NCI-H2107 treated with DMSO at 0.1 percent for 48 hours (cell line): ENCODE results near the gene RUBCN.

ENCODE experiments used
- DNase-seq: peaks from one replicate; lab custom pipeline; 2025; ENCODE audit not compliant: unreplicated experiment; lab: John Stamatoyannopoulos, UW

Gene RUBCN

DNA sequence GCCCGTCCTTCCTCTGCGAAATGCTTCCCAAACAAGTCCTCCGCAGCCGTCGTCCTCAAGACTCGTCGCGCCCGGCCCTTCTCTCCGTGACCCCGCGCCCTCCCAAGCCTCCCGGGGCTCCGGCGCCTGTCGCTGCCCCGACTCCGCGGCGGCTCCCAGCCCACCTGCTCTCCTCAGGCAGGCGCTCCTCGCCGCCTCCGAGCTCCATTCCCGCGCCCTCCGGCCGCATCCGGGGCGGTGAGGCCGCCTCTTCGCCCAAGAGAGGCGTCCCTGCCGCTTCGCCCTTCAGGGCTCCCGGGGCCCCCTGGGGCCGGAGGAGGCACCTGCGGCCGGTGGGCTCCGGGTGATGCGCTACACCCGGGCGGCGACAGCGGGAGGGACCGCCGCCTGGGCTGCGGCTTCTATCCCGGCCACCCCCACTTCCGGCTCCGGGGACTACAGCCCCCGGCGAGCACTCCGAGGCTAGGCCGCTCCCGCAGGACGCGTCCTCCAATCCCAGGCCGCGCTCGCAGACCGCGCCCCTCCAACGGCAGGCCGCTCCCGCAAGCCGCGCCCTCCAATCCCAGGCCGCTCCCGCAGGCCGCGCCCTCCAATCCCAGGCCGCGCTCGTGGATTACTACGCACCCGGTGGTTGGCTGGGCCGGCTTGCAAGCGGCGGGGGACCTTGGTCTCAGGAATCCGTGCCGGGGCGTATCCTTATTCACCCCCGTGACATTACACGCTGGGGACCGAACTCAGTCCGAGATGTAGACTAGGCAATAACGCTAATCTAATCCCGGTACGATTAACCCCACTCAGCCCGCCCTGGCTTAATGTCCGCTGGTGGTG is at the start of gene RUBCN:
Gene RUBCN (minus strand): TSS at position 414 of the 828 bp plus-strand sequence. CDS start 185 bp downstream, at position 229.
- DNase-seq: peak; percentile 96

DNA sequence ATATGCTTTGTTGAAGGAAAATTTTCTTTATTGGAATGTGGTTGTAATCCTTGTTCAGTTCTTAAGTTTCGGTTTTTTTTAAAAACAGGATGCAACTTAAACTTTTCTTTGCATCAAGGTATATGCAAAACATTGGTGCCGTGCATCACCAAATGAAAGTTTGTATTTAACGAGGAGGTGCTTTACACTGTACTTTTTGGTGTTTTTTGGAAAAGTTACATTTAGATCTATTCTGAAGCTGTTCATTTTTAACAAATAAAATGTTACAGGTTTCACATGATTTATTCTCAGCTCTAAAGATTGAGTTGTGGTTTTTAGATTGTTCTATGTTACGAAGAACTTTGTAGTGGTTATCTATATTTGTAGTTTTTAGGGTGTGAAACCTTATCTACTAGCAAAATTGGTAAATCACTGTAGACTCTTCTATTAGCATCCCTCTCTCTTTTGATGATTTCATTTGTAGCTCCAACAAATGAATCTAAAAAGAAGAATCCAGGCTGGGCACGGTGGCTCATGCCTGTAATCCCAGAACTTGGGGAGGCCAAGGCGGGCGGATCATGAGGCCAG is 47.4 kb upstream of the RUBCN start:
- DNase-seq: no peak

DNA sequence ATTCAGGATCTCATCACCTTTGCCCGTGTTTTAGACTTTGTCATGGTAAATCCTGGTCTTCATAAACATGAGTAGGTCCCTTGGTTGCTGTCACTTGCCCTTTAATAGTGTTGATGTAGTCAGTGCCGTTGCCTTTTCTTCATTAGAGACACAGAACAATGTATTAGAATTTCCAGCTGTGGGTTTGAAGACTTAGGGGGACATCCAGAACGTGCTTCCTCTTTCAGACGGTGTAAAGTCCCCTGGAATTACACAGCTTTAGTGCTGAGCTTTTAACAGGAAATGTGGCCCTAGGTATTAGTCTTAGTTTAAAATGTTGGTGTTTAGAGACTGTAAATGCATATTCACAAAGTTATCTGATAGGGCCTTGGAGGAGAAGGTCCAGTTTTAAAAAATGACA is 45.5 kb upstream of the RUBCN start:
- no peak for DNase-seq

DNA sequence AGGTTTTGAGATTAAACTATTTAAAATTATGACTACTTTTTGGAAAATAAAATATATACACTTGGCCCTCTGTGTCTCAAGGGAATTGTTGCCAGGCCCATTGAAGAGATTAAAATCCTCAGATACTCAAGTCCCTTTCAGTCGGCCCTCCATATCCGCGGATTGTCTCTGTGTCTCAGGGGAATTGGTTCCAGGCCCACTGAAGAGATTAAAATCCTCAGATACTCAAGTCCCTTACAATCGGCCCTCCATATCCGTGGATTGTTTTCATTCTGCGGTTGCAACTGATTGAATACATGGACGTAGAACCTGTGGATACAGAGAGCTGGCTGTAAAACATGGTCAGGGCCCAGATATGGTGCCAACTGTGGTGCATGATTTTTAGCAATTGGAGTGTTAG is 38.6 kb upstream of the RUBCN start:
- peak; percentile 82 for DNase-seq

DNA sequence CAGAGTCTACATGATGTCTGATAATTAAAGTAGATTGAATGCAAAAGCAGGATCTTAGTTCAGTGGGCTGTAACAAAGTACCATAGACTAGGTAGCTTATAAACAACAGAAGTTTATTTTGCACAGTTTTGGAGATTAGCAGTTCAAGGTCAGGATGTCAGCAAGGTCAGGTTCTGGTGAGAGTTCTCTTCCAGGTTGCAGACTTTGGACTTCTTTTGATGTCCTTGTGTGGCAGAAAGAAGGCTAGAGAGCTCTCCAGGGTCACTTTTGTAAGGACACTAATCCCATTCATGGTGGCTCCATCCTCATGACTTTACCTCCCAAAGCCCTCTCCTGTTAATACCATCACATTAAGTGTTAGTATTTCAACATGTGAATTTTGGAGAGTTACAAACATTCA is 25.1 kb upstream of the RUBCN start:
- no peak for DNase-seq

DNA sequence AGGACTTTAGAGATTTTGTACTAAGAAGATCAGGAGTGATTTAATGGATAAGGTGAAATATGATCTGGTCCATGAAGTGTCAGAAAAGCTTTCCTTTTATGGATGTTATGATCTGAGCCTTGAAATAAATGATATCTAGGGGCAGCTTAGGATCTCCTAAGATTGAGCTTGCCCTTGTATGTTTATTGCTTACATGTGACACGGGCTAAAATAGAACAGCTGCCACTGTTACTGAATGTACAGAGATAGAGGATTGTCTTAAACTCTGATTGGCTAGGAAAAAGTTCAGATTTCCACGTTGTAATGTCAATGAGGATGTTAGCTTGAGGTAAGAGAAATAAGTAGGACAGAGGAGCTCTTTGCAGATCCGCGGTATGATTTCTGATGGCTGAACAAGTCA is 21.8 kb upstream of the RUBCN start:
- no peak for DNase-seq

DNA sequence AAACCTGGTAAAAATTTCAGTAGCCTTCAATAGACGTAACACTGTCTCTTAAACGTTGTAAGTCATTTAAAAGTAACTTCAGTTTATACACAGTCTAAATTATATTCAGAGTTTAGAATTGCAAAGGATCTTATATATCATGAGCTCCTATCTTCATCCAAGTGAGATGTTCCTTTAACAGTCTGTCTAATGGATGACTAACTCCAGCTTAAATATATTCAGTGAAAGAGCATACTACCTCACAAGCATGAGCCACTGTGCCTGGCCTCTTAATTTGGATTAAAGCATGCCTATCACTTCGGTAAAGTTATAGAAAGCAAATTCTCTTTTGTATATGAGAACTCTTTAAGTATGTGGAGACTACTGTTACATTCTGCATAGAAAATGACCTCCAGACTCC is 20.0 kb upstream of the RUBCN start:
- DNase-seq: no peak

DNA sequence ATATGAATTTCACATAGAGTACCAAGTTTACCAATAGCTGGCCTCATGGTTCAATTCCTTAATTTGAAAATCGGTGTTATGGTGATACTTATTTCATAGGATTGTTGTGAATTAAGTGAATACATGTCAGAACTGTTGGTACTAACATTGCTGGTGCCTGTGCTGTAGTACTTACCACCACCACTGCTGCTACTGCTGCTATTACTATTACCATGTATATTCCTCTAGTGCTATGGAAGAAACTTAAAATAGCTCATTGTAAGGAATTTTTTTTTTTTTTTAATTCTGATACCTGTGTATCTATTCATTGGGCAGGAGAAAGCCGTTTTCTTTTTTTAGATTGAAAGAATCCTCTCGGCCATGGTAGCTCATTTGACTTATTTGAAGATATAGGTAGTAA is 16.6 kb upstream of the RUBCN start:
- no peak for DNase-seq

DNA sequence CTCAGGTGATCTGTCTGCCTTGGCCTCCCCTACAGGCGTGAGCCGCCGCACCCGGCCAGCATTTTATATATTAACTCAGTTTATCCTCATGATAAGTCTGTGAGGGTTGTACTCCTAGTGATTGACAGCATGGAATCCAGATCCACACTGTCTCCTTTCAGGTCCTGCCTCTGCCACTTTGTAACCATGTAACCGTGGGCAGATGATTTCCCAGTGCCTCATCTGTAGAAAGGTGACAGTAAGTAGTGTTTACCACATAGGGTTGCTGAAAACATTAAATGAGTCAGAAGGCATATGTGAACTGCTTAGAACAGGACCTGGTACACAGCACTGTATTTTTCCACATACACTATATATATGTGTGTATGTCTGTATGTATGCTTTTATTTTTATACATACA is 15.4 kb upstream of the RUBCN start:
- no peak for DNase-seq

DNA sequence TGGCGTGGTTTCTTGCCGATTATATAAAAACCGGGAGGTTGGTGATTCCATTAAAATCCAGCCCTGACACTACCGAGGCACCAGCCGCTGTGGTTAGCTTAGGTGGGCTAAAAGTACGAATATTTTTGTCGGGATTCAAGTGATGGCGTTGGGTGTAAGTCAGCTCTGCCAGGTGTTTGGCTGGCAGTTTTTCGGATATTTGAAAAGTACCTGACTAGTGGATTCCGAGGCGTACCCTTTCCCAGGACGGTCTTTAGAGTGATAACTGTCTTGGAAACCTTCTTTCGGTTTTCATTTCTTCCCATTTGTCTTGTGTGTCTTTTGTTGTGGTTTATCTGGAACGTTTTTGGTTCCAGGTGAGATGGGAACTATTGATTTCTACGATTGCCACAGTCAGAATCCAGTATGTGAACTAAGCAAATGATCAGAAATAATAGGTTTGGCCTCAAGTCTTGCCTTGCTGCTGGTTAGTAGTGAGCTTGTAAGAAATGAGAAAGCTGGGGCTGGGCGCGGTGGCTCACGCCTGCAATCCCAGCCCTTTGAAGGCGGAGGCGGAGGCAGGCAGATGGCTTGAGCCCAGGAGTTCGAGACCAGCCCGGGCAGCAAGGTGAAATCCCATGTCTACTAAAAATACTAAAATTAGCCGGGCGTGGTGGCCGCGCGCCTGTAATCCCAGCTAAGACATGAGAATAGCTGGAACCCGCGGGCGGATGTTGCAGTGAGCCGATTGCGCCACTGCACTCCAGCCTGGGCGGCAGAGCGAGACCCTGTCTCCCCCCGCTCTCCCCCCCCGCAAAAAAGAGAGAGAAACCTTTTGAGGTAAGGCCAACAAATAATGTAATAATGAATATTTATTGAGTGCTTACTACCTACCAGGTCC is 14.4 kb upstream of the RUBCN start:
- DNase-seq: peak; percentile 76

DNA sequence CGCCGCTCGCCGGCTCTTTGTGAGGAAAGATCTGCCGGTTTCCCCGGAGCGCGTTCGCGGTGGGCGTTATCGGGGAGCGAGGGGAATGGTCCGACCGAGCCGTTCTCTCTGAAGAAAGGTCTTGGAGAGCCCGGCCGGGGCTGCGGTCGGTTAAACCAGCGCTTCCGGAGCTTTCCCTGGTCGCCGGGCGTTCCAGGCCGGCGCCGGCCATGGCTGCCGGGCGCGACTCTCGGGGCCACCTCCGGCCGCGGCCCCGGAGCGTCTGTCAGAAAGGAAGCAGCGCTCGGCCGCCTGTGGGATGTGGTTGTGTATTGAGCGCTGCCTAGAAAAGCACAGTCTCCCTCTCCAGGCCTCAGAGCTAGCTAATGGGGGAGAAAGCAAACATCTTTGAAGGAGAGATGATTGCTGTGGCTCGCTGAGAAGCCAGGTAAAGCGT is 13.7 kb upstream of the RUBCN start:
- peak; percentile 87 for DNase-seq

DNA sequence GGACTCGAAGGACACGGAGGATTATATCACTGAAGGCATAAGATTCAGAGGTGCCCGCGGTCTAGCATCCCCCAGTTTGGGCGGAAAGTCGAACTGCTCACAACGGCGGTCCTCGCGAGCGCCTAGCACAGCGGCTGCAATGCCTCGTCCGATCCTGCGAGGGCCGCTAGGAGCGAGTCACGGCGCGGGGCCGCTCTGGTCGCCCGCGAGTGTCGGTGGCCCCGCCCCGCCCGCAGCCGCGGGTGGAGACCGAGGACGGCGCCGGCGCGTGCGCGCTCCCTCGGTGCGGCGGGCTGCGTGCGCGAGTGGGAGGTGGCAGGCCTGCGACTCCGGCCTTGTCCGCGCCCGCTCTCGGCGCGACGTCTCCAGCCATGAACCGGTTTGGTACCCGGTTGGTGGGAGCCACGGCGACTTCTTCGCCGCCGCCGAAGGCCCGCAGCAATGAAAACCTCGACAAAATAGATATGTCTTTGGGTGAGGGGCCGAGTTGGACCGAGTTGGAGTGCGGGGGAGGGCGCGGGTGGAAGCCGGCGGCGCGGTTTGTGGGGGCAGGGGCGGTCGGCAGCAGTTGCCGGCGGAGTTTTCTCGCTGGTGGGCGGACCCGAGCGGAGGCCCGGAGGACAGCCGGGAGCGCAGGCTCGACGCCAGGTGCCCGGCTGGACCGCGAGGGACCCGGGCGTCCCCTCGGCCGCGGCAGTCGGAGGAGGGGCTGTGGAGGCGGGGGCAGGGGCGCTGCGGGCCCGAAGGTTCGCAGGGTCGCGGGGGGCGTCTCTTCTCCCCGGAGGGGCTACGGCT is 13.1 kb upstream of the RUBCN start, which contains the start of gene FYTTD1:
Gene FYTTD1 (plus strand): TSS at position 283 of the 795 bp plus-strand sequence. CDS start 89 bp downstream, at position 372.
- DNase-seq: peak; percentile 93

DNA sequence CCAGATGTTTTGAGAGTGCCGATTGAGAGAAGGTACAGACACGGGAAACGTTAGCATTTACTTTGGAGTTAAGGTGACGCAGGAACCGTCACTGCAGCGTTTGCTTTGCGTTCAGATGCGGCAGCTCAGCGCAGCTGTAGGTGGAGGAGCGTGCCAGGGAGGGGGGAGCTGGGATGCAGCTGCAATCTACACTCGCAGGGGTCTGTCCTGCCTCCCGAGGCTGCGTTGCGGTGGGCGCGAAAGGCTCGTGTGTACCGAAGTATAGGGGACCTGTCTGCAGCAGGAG is 12.6 kb upstream of the RUBCN start:
- DNase-seq: peak; percentile 93

DNA sequence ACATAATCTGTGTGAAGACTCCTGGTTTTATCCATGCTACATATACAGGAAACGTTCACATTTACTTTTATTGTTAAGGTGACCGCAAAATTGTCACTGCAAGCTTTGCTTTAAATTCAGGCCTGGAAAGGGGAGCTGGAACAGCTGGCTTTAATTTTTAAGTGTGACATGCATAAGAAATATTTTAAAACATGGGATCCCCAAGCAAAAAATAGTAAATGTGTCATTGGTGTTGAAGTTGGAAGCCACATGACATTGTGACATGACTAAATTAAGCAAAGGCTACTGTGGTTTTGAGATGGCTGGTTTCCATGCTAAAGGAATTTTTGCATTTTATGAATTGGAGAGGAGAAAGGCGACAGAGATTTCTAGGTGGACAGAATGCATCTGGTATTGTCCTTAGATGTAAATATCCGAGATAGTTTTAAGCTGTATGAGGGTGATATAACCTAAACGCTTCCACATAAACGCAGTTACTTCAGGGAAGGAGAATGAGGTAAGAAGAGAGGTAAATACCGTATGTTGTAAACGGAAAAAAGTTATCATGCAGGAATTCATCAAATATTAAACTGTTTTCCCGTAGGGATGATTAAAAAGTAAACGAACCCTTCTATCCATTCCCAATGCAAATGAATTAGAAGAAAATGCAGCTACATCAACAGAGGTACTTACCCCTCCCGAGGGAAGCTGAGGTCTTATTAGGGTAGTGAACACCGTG is 12.1 kb upstream of the RUBCN start:
- no peak for DNase-seq

DNA sequence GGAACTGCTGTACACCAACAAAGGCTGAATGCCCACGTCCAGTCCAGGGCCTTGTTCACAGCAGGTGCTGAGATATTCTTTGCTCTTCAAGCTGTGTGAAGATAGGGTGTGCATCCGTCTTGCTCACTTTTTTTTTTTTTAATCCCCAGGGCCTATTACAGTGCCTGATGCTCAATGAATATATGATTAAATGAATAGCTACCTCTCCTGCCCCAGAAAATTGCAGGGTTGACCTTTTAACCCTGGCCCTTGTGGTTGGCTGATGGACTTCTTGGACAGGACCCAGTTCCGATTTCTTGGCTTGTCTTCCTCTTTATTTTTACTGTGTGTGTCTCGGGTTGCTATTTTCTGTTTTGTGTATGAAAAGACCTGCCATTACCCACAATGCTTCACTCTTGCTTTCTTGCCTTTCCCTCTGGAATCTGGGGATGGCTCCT is 10.1 kb upstream of the RUBCN start:
- DNase-seq: peak; percentile 28

DNA sequence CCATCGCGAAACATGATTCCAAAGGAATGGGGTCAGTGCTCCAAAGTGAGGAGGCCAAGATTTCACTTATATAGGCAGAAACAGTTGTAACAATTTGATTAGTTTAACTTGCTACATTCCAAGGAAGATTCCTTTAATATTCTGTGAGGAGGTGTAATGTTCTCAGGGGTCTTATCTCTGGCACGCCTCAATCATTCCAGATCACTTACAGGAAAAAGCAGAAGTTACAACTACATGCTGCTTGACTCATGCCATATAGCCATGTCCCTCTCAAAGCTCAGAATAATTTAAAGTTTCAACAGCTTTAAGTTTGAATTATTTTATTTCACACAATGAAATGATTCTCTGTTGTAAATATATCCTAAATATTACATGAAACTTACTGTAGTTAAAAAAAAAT is 9.5 kb upstream of the RUBCN start:
- no peak for DNase-seq

DNA sequence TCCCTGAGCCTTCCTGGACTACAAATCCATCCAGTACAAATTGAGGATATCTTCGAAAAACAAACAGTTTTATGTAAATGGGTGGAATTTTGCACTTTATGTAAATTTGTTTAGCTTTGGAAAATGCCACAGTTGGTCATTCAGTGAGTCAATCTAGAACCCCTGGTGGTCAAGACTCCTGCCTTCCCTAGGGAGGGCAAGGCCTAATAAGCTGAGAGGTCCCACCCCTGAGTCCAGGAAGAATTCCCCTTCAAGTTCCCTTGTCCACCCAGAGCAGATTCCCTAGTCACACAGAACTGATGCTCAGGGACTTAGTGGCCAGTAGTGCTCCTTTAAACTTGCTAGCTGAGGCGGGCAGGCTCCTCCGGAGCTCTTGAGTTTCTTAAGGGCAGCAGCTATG is 6.1 kb upstream of the RUBCN start:
- no peak for DNase-seq

DNA sequence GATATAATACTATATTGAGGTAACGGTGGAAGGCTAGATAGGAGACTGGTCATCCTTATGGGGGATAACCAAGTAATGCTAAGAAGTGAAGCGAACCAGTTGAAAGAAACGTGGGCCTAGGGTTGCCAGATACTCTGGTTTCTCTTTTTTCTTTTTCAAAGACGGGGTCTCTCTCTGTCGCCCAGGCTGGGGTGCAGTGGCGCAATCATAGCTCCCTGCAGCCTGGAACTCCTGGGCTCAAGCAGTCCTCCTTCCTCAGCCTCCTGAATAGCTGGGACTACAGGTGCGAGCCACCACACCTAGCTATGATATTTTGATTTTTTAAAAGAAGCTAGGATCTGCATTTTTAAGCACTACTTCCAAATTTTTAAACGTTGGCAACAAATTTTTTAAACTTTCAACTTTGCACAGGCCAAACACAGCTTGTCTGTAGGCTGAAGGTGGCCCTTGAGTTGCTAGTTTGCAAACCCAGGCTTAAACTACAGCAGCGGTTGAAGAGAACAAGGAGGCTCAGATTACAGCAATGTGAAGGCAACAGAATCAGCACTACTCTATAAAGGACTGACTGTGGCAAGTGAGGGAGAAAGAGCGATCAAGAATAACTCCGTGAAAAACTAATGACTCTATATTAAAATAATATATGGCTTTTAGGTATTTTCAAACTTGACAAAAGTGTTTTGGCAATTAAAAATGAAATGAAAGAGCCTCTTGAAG is 1.2 kb upstream of the RUBCN start:
- DNase-seq: peak; percentile 68

DNA sequence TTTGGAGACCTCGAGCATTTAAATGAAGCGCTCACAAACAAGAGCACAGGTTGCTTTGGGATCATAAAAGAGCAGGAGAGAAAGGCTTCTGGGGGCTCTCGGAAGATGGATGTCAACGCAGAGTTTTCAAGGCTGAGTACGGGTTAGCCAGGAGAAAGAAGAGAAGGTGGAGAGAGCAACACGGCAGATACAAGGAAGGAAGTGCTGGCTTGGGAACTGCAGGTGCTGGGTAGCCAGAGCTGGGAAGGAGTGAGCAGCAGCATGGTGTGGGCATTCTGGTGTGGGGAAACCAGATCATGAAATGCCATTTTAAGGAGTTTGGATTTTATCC is 580 bp upstream of the RUBCN start:
- DNase-seq: peak; percentile 76

DNA sequence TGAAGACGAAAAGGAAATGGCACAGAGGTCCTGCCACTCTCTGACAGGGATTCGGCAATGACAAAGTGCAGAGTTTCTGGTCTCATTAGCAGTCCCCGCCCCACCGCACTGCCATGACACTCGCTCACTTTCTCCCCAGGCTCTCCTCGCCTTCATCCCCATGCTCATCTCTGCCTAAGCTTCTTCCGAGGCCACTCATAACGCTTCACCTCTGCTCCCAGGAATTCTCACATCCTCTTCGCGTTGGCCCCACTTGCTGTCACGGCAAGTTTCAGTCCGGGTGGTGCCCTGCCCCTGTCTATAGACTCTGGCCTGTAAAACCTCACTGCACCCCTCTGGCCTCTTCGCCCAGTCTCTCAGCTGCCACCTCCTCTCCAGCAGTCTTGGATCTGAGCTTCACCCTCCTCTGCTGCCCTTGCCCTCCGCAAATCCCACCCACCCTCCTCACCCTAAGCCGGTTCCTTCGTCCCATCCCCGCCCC is 654 bp downstream of the RUBCN start:
- DNase-seq: peak; percentile 39
